UCSD-AML1 (cell line): ENCODE data around the gene UCN.

Experiments
- DNase-seq: peaks from one replicate; lab custom pipeline; 2025; ENCODE audit not compliant: unreplicated experiment; lab: John Stamatoyannopoulos, UW

UCN gene

DNA sequence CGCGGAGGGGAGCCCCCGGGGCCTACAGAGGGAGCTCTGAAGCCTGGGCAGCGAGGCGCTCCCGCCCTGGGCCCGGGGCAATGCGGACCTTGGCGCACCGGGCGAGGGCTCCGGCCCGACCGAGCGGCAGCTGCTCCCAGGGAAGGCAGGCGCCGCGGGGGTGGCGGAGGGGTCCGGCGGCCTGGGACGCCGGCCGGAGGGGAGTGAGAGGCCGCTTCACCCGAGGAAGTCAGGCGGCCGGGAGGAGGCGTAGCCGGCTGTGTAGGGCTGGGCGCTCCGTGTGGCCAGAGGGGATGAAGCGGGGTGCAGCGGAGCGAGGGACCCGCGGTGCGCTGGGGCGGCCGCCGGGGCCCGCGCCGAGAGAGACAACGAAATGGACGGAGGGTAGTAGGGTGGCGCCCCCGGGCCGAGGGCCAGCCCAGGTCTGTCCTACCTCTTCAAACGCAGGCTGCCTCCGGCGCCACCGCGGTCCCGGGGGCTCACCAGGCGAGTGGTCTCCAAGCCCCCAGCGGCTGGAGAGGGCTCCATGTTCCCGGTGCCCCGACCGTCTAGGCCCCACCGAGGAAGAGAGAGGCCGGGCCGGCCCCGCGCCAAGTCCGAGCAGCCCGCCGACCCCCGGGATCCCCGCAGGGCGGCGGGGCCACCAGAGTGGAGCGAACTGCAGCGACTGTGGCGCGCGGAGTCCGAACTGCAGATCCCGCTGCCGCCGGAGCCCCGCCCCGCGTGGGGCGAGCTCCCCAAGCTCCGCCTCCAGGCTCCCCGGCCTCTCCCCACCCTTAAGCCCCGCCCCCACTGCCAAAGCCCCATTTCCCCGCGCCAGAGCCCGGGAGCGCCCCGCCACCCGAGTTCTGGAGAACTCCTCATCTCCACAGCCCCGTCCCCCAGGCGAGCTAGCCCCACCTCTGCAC is 45.6 kb downstream of the UCN start, which contains the start of gene SLC30A3:
Gene SLC30A3 (minus strand): TSS at position 669 of the 908 bp plus-strand sequence. CDS start 141 bp downstream, at position 528.
- peak; percentile 43 for DNase-seq

DNA sequence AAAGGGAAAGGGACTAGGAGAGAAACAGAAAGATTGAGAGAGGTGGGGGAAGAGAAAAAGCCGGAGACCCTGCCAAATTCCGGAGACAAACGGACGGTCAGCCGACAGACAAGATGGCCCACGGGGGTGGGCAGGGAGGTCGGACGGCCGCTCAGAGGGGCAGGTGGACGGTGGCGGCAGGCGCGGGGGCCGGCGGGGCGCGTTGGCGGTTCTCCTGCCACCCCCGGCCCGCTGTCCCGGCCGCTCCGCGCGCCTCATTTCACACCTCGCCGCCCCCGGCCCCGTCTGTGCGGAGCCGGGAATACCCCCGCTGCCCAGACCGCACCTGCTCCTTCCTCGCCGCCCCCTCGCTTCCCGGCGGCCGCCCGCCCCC is 46.3 kb downstream of the UCN start:
- no peak for DNase-seq

DNA sequence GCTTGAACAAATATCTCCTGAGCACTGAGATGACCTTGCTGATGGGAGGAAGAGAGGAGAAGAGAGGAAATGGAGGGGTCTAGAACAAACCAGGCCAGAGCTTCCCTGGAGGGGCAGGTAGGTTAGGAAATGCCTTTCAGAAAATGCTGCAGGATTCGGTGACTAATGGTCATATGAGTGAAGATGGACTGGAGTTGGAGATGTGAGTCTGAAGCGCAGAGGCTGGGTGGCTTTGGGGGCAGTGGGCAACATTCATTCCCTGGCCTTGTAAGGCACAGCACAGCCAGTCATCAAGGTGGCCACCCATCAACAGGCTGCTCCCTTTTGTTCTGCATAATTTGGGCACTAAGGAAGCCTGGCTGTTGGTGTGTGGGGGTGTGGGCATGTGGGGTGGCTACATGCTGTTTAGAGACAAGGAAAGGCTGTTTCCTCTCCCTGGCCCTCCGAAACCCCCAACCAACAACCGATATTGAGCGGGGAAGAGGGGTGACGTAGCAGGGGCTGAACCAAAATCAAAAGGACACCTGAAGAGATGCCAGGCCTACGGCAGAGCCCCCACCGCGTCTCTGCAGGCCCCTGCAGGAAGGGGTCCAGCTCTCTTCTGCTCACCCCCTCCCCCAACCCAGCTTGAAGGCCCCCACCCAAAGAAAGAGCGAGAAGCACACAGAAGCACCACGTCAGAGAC is 46.9 kb downstream of the UCN start:
- no peak for DNase-seq

DNA sequence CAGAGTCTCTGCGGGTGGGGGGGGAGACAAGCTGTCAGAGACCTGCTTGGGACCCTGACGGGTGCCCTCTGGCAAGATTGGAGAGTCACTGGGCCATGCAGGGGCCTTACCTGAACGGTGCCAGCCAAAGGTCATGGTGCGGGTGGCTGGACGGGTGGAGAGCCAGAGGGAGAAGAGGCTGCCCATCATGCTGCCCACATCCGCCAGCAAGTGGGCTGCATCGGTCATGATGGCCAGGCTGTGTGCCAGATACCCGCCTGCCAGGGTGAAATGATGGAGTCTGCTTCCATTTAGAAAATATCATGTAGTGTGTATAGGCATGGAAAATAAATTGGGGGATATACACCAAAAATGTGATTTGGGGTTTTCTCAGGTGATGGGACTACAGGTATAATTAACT is 50.2 kb downstream of the UCN start:
- no peak for DNase-seq
